Measurements from ENCODE around the gene ATP6V0C. TPM values are rescaled to one million over a fixed set of nuclear protein-coding genes. Genes with fewer than 3 reads are reported as not detected.

ATP6V0C gene
- total and polyA plus RNA-seq, 2 of the 8 experiments (the other 6 are each of a cell fraction or from before 2014, with no cell fraction given), result 125 to 176 TPM

DNA sequence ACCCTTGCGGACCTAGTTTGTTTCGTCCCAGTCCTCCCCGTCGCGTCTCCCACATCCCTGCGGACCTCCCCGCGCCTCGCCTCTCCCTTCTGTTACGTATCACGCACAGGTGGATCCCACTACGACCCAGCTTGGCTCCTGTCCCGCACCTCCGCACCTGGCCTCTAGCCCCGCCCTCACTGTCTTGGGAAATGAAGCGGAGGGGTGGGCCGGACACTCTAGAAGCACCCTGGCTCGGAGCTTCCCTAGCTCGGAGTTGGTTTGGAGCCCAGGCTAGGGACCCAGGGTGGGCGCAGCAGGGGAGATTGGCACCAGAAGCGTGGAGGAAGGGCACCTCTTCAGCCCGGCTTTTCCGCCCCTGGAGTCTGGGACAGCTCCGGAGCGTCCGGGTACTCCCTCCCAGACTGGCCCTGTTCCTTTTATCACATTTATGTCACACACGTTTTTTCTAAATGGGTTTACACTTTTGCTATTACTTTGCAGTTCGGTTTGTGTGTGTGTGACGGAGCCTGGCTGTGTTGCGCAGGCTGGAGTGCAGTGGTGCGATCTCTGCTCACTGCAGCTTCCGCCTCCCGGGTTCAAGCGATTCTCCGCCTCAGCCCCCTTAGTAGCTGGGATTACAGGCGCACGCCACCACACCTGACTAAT, 18.9 kb downstream of the ATP6V0C start:
- no peak overlapping the region for H2AFZ ChIP-seq (ENCODE audit: low read length)
- H4K20me1 ChIP-seq (replicated peaks in 1 of 2; ENCODE audit: control insufficient read depth in 1 of 2, insufficient read depth in 2 of 2, low read length in 2 of 2), result peaks cover 0 to 13% of the 10 kb centered on the region in 2 experiments
- no peak overlapping the region for H2BK120ac ChIP-seq (replicated peaks; ENCODE audit: low read depth, low read length)
- no peaks in the 10 kb centered on the region for H3K9me3 ChIP-seq (ENCODE audit: insufficient read depth in 2 of 2, low read depth in 1 of 2, low read length in 1 of 2)
- ChIA-PET POLR2A (ENCODE audit: partially characterized antibody) (interaction anchor here (0.9 to 5.6 kb wide), 14 partner anchors 11 to 324 kb away, joined by 3 to 108 read pairs (median 4); partner anchors contain the start of genes AMDHD2, ATP6V0C, ECI1 and KCTD5), CTCF (ENCODE audit: partially characterized antibody) (interaction anchor here (0.6 to 1.7 kb wide), 4 partner anchors 9 to 550 kb away, joined by 3 to 4 read pairs (median 3); partner anchors contain the start of gene AMDHD2)
- H3K79me2 ChIP-seq (ENCODE audit: control insufficient read depth in 1 of 2, insufficient read depth in 2 of 2, low read length in 2 of 2), result no peaks in the 10 kb centered on the region
- peak overlapping the region; percentile 42 for H4K91ac ChIP-seq (replicated peaks; ENCODE audit: insufficient read length, low read length)
- H3K23me2 ChIP-seq (ENCODE audit: low read depth, low read length), result peaks cover 14% of the 10 kb centered on the region
- peak overlapping the region; percentile 55 for H4K5ac ChIP-seq (ENCODE audit: insufficient read length, low read depth, low read length)
- peak overlapping the region; percentile 75; the same call in 1 of the 2 replicates for H2BK12ac ChIP-seq (ENCODE audit: low read depth, low read length)
- TF ChIP-seq JUN (IDR thresholded peaks at IDR 0.05; ENCODE audit: low read depth, low read length), result no peak
- peak; percentile 1 for TF ChIP-seq TAF7 (optimal IDR thresholded peaks at IDR 0.05; ENCODE audit: borderline replicate concordance, low read depth, low read length)
- TF ChIP-seq POLR2AphosphoS5 (IDR thresholded peaks at IDR 0.05; ENCODE audit: low read depth, low read length), result peak; percentile 45; the same call in 1 of the 2 replicates
- TF ChIP-seq CREB1 (IDR thresholded peaks at IDR 0.05), result 0 out of 2 replicates have a peak, but pooled peaks have one; percentile 2
- peak overlapping the region; percentile 1; the same call in 1 of the 2 replicates for H2BK15ac ChIP-seq (ENCODE audit: low read length)
- H3K4me2 ChIP-seq (ENCODE audit: insufficient read depth in 1 of 2, low read depth in 2 of 2, low read length in 2 of 2), result peak overlapping the region; percentile 88 to 93
- H2BK20ac ChIP-seq (ENCODE audit: low read length), result no peak overlapping the region
- H3K56ac ChIP-seq (replicated peaks; ENCODE audit: insufficient read length, low read depth, low read length), result peak overlapping the region; percentile 77
- H3K4me3 ChIP-seq (ENCODE audit: extremely low read depth in 1 of 4, insufficient read depth in 2 of 4, low read depth in 3 of 4, low read length in 4 of 4), result peak overlapping the region; percentile 63 to 76 (median 72)
- peaks cover 0 to 11% (median 7%) of the 10 kb centered on the region in 4 experiments; a peak in 4 of 7 replicates for H3K4me1 ChIP-seq (replicated peaks in 1 of 4; ENCODE audit: control insufficient read depth in 3 of 4, insufficient read depth in 4 of 4, low read length in 3 of 4)
- peak overlapping the region; percentile 91; the same call in 1 of the 2 replicates for H2BK5ac ChIP-seq (ENCODE audit: low read depth, low read length)
- H3K14ac ChIP-seq (ENCODE audit: insufficient read length), result no peak overlapping the region
- H3K36me3 ChIP-seq (ENCODE audit: control insufficient read depth in 2 of 4, insufficient read depth in 4 of 4, low read length in 3 of 4), result peaks cover 3 to 18% (median 5%) of the 10 kb centered on the region in 4 experiments; a peak in 6 of 8 replicates
- FAIRE-seq, result no peak
- H3K18ac ChIP-seq (ENCODE audit: extremely low read depth, low read length), result peak overlapping the region; percentile 91
- no peak overlapping the region; the same call in 1 of the 2 replicates for H4K8ac ChIP-seq (ENCODE audit: extremely low read depth, insufficient read depth, low read length)
- H3K9ac ChIP-seq (replicated peaks in 1 of 4; ENCODE audit: extremely low read depth in 1 of 4, low read depth in 3 of 4, low read length in 3 of 4), result peak overlapping the region in 3 of 4 experiments; percentile 34 to 46 (median 39); a peak in 5 of 7 replicates
- peak overlapping the region; percentile 7 for H3K4ac ChIP-seq (replicated peaks; ENCODE audit: insufficient read length, low read depth, low read length)
- 9% methylated on average over 37 of the region's 37 CpGs; no CpG with 5 or more reads in 1 of the 2 experiments for WGBS, 2 experiments (ENCODE audit: extremely low coverage in 1 of 2, insufficient coverage in 1 of 2, insufficient read length in 1 of 2, insufficient replicate concordance in 2 of 2, low coverage in 1 of 2, low lambda C conversion rate in 2 of 2, missing lambda C conversion rate in 1 of 2)
- no peaks in the 10 kb centered on the region for H3K27me3 ChIP-seq (replicated peaks in 1 of 4; ENCODE audit: control insufficient read depth in 3 of 4, extremely low read depth in 1 of 4, insufficient read depth in 3 of 4, low read length in 3 of 4)
- DNase-seq (ENCODE audit: low read depth in 1 of 2, low spot score in 2 of 2), result peak in 1 of 2 experiments; percentile 86
- H3K27ac ChIP-seq (ENCODE audit: low read depth, low read length), result peak overlapping the region; percentile 50; the same call in 1 of the 2 replicates
- no peak overlapping the region for H3K23ac ChIP-seq (ENCODE audit: insufficient read length)
- H2AK5ac ChIP-seq (ENCODE audit: low read depth, low read length), result no peak overlapping the region; the same call in 1 of the 2 replicates
- no peaks in the 10 kb centered on the region for H3K79me1 ChIP-seq (ENCODE audit: low read depth, low read length)

All from H1 (cell line).